ENCODE results near the gene BAG3. TPM values are rescaled to one million over a fixed set of nuclear protein-coding genes. Genes with fewer than 3 reads are reported as not detected.

BAG3 gene
- polyA plus RNA-seq, 1 donor from 2014 or later: 0.61 TPM

DNA sequence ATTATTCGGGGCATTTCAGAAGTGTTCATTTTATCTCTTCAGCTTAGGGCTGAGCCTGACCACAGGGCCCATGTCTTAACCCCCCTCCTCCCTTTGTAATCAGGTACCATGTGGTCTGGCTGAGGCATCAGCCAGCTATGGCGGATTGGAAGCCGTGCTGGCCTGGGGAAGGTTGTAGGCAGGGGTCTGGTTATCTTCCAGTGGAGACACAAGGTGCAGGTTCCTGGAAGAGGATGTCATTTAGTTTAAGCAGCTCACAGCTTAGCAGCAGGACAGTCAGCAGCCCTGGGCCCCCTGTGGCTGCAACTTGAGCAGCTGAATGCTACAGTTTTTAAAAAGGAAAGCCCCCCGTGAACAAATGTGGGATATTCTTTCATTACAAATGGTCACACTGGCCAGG lies 22.1 kb downstream of the BAG3 start:
- H4K20me1 ChIP-seq (ENCODE audit: insufficient read depth): no peaks in the 10 kb centered on the region
- H3K27me3 ChIP-seq (ENCODE audit: insufficient read depth, low read depth, low read length): no peaks in the 10 kb centered on the region
- no peak overlapping the region for H3K4me2 ChIP-seq (ENCODE audit: low read length)
- no peaks in the 10 kb centered on the region for H3K9me3 ChIP-seq (ENCODE audit: low read length)
- no peaks in the 10 kb centered on the region for H3K9me2 ChIP-seq (ENCODE audit: insufficient read depth, low read length)
- no peak overlapping the region for H3K27ac ChIP-seq (ENCODE audit: low read length)
- H2AFZ ChIP-seq (ENCODE audit: low read depth, low read length): no peak overlapping the region
- TF ChIP-seq SMC3 (conservative IDR thresholded peaks at IDR 0.05; ENCODE audit: poor library complexity) (no peak), CTCF (IDR thresholded peaks at IDR 0.05; ENCODE audit: poor library complexity, severe bottlenecking) (no peak), EP300 (conservative IDR thresholded peaks at IDR 0.05; ENCODE audit: poor library complexity, severe bottlenecking) (no peak), POLR2AphosphoS5 (IDR thresholded peaks at IDR 0.05) (no peak)
- no peaks in the 10 kb centered on the region for H3F3A ChIP-seq (ENCODE audit: insufficient read depth, low read length, poor library complexity, severe bottlenecking)
- H3K79me2 ChIP-seq (replicated peaks; ENCODE audit: insufficient read depth, low read length): no peaks in the 10 kb centered on the region
- no peaks in the 10 kb centered on the region for H3K36me3 ChIP-seq (ENCODE audit: insufficient read depth, low read length)
- H3K9ac ChIP-seq (ENCODE audit: low read length): no peak overlapping the region
- H3K4me3 ChIP-seq (ENCODE audit: low read length): no peak overlapping the region

GRCh38 chr10:119675483-119676170 lies 24.4 kb downstream of the BAG3 start:
- Histone ChIP-seq H3K27me3 (ENCODE audit: insufficient read depth, low read depth, low read length) (no peaks in the 10 kb centered on the region), H3K27ac (ENCODE audit: low read length) (no peak overlapping the region), H3K79me2 (replicated peaks; ENCODE audit: insufficient read depth, low read length) (no peaks in the 10 kb centered on the region), H4K20me1 (ENCODE audit: insufficient read depth) (no peaks in the 10 kb centered on the region), H3K4me2 (ENCODE audit: low read length) (no peak overlapping the region), H3K36me3 (ENCODE audit: insufficient read depth, low read length) (no peaks in the 10 kb centered on the region), H2AFZ (ENCODE audit: low read depth, low read length) (no peak overlapping the region), H3K9ac (ENCODE audit: low read length) (no peak overlapping the region), H3F3A (ENCODE audit: insufficient read depth, low read length, poor library complexity, severe bottlenecking) (no peaks in the 10 kb centered on the region), H3K9me3 (ENCODE audit: low read length) (no peaks in the 10 kb centered on the region), H3K9me2 (ENCODE audit: insufficient read depth, low read length) (no peaks in the 10 kb centered on the region), H3K4me3 (ENCODE audit: low read length) (no peak overlapping the region)
- TF ChIP-seq SMC3 (conservative IDR thresholded peaks at IDR 0.05; ENCODE audit: poor library complexity) (no peak), REST (IDR thresholded peaks at IDR 0.05; ENCODE audit: borderline replicate concordance) (no peak), CTCF (IDR thresholded peaks at IDR 0.05; ENCODE audit: poor library complexity, severe bottlenecking) (no peak), TAF1 (IDR thresholded peaks at IDR 0.05; ENCODE audit: low read depth) (no peak), MXI1 (conservative IDR thresholded peaks at IDR 0.05; ENCODE audit: poor library complexity, severe bottlenecking) (no peak), POLR2AphosphoS5 (IDR thresholded peaks at IDR 0.05) (no peak), EP300 (conservative IDR thresholded peaks at IDR 0.05; ENCODE audit: poor library complexity, severe bottlenecking) (no peak), RAD21 (conservative IDR thresholded peaks at IDR 0.05) (no peak), EZH2 (IDR thresholded peaks at IDR 0.05; ENCODE audit: borderline replicate concordance, insufficient read depth, low read length, poor library complexity, severe bottlenecking) (no peak)

Data from neural cell (in vitro differentiated cells).